Astrocyte of the spinal cord (primary cell): ENCODE measurements around the gene LSR.
"Not testable (repeated sequence)": the region's sequence is repeated elsewhere in the genome, so short reads cannot be mapped to it uniquely, and the experiment has no call there.

Experiments
- DNase-seq: peaks from one replicate; pipeline ENCODE4 v3.0.0; 2011; ENCODE audit warnings: low read depth, low spot score
- H3K4me3 ChIP-seq: 2 replicates; pipeline ENCODE4 v1.5.1; 2011; ENCODE audit warnings: low read depth, mild to moderate bottlenecking, low read length, moderate library complexity
- CTCF ChIP-seq: IDR thresholded peaks from 2 replicates; pipeline ENCODE4 v1.5.1; 2012; ENCODE audit warnings: low read depth, mild to moderate bottlenecking, low read length, inconsistent platforms
- in situ Hi-C: cut with HindIII; loops from 2 replicates; pipeline ENCODE4 v1.10.0; 2017; ENCODE audit warnings: low sequenced_read_pairs

Gene LSR

GRCh38 chr19:35219008-35219407 lies 29.8 kb upstream of the LSR start:
- no peak for TF ChIP-seq CTCF
- no peak overlapping the region for H3K4me3 ChIP-seq
- no peak for DNase-seq
- in situ Hi-C loops: no loop called here

GRCh38 chr19:35220315-35220921 lies 28.4 kb upstream of the LSR start:
- H3K4me3 ChIP-seq: no peak overlapping the region
- no peak for DNase-seq
- no peak for TF ChIP-seq CTCF
- in situ Hi-C loops: no loop called here

DNA sequence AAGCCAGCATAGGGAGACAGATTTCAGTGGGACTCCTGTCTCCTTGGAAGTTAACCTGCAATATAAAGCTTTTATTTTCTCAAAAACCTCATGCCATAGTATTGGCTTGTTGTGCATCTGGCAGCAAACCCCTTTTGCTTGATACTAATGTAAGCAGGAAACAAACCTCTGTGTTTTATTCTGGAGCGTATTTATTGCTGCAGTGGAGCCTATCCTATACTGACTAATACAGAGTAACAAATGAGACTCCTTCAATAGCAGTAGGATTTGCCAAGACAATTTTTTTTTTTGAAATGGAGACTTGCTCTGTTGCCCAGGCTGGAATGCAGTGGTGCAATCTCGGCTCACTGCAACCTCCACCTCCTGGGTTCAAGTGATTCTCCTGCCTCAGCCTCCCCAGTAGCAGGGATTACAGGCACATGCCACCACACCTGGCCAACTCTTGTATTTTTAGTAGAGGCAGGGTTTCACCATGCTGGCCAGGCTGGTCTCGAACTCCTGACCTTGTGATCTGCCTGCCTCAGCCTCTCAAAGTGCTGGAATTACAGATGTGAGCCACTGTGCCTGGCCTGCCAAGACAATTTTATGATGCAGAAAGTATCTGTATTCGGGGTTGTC lies 27.7 kb upstream of the LSR start:
- DNase-seq, in situ Hi-C loops, H3K4me3 ChIP-seq: not testable (repeated sequence)

- in situ Hi-C loops: no loop called here
- DNase-seq: no peak
Measured at GRCh38 chr19:35222373-35223015, 26.3 kb upstream of the LSR start.

GRCh38 chr19:35223084-35223790 lies 25.6 kb upstream of the LSR start:
- no peak for DNase-seq
- in situ Hi-C loops: no loop called here
- no peak for TF ChIP-seq CTCF
- H3K4me3 ChIP-seq: no peak overlapping the region

More at GRCh38 chr19:35222373-35223015, 26.3 kb upstream of the LSR start:
- TF ChIP-seq CTCF: no peak
- H3K4me3 ChIP-seq: no peak overlapping the region

DNA sequence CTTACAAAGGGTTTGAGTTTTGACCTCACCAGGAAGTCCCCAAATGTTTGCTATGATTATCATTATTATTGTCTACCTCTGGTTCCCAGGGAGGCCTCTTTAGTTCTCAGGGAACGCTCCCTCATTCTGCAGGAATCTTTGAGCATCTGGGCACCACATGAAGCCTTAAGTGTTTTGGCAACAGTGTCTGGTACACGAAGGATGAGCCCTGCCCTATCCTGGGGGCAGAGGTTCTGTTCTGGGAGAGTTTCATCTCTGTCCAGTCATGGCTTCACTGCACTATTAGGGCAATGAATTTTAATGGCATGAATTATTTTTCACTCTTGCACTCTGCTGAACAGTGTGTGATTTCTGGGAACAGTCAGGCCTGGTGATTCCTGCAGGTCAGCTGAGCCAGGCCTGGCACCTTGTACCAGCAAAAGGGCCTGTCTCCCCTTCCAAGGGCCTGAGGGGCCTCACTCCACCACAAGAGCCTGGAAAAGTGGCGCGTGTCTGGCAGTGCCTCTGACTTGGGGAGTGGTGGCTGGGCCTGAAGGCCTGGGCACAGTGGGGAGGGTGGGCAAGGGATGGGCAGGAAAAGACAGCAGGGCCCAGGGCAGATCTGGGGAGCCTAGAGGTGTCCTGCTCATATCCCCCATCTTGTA lies 24.8 kb upstream of the LSR start:
- no peak for TF ChIP-seq CTCF
- in situ Hi-C loops: no loop called here
- H3K4me3 ChIP-seq: no peak overlapping the region
- DNase-seq: no peak
